DMS 273 (cell line): ENCODE measurements around the gene POLG.

Experiments used
- DNase-seq: peaks from one replicate; lab custom pipeline; 2025; ENCODE audit not compliant: unreplicated experiment; lab: John Stamatoyannopoulos, UW

Gene POLG

GRCh38 chr15:89334510-89335297, at the start of gene POLG:
POLG (minus strand) TSS chr15:89334824; CDS start chr15:89333754, 1,070 bp downstream.
- DNase-seq, result peak; percentile 98

GRCh38 chr15:89384176-89384604, 49.6 kb upstream of the POLG start:
- no peak for DNase-seq

- peak; percentile 91 for DNase-seq
These were observed 48.9 kb upstream of the POLG start for GRCh38 chr15:89383365-89384175.

- no peak for DNase-seq
These were observed 47.5 kb upstream of the POLG start for GRCh38 chr15:89381888-89382686.

- DNase-seq, result no peak
These were observed 46.7 kb upstream of the POLG start for GRCh38 chr15:89381331-89381730.

- DNase-seq, result no peak
These were observed 45.2 kb upstream of the POLG start for GRCh38 chr15:89379818-89380217.

- no peak for DNase-seq
These were observed 44.6 kb upstream of the POLG start for GRCh38 chr15:89379251-89379695.

- DNase-seq, result no peak
These were observed 43.9 kb upstream of the POLG start for GRCh38 chr15:89378296-89379151.

GRCh38 chr15:89377842-89378295, 43.2 kb upstream of the POLG start:
- DNase-seq, result no peak

- no peak for DNase-seq
These were observed 42.6 kb upstream of the POLG start for GRCh38 chr15:89377024-89377841.

GRCh38 chr15:89376388-89376787, 41.8 kb upstream of the POLG start:
- no peak for DNase-seq

GRCh38 chr15:89375093-89376005, 40.7 kb upstream of the POLG start:
- DNase-seq, result no peak

GRCh38 chr15:89374086-89374981, 39.7 kb upstream of the POLG start:
- DNase-seq, result no peak

GRCh38 chr15:89372069-89372935, 37.7 kb upstream of the POLG start:
- no peak for DNase-seq

- no peak for DNase-seq
These were observed 36.8 kb upstream of the POLG start for GRCh38 chr15:89371228-89372044.

- DNase-seq, result no peak
These were observed 36.3 kb upstream of the POLG start for GRCh38 chr15:89370978-89371227.
